GM21825 (cell line): Measurements from ENCODE around the gene BEND7.
"Not testable (repeated sequence)": the region's sequence is repeated elsewhere in the genome, so short reads cannot be mapped to it uniquely, and the experiment has no call there.

Source experiments
- ATAC-seq: cut with Tn5 transposase; IDR thresholded peaks from one replicate; pipeline ENCODE4 v1.9.1; 2021; ENCODE audit warnings: mild to moderate bottlenecking, moderate library complexity; ENCODE audit not compliant: unreplicated experiment

The BEND7 gene

GRCh38 chr10:13528875-13529713 is at the start of gene BEND7:
BEND7 (minus strand) TSS chr10:13529014; CDS start chr10:13528533, 481 bp downstream.
- ATAC-seq: no peak

GRCh38 chr10:13573960-13574359 is 45.1 kb upstream of the BEND7 start:
- no peak for ATAC-seq

- no peak for ATAC-seq
Observed at GRCh38 chr10:13571541-13571940, 42.7 kb upstream of the BEND7 start.

- no peak for ATAC-seq
Observed at GRCh38 chr10:13567030-13567429, 38.2 kb upstream of the BEND7 start.

GRCh38 chr10:13564576-13564975 is 35.8 kb upstream of the BEND7 start:
- no peak for ATAC-seq

GRCh38 chr10:13563481-13564445 is 34.9 kb upstream of the BEND7 start:
- ATAC-seq: no peak

- no peak for ATAC-seq
Observed at GRCh38 chr10:13560597-13560996, 31.8 kb upstream of the BEND7 start.

GRCh38 chr10:13559124-13559700 is 30.4 kb upstream of the BEND7 start:
- ATAC-seq: no peak

GRCh38 chr10:13555884-13556510 is 27.2 kb upstream of the BEND7 start:
- no peak for ATAC-seq

- ATAC-seq: no peak
Observed at GRCh38 chr10:13550802-13551201, 22.0 kb upstream of the BEND7 start.

- ATAC-seq: no peak
Observed at GRCh38 chr10:13542533-13542932, 13.7 kb upstream of the BEND7 start.

- ATAC-seq: not testable (repeated sequence)
Observed at GRCh38 chr10:13537985-13538384, 9.2 kb upstream of the BEND7 start.

GRCh38 chr10:13536674-13537366 is 8.0 kb upstream of the BEND7 start:
- ATAC-seq: no peak

GRCh38 chr10:13535346-13535745 is 6.5 kb upstream of the BEND7 start:
- ATAC-seq: no peak

GRCh38 chr10:13529714-13529973 is 830 bp upstream of the BEND7 start:
- no peak for ATAC-seq

GRCh38 chr10:13528123-13528874 is 515 bp downstream of the BEND7 start:
- ATAC-seq: no peak

GRCh38 chr10:13527864-13528122 is 1.0 kb downstream of the BEND7 start:
- ATAC-seq: no peak

GRCh38 chr10:13526948-13527863 is 1.6 kb downstream of the BEND7 start:
- ATAC-seq: no peak

GRCh38 chr10:13525663-13526062 is 3.2 kb downstream of the BEND7 start:
- ATAC-seq: no peak
